Prostate gland (tissue), 2 donors: ENCODE results near the gene GPR25. TPM values are rescaled to one million over a fixed set of nuclear protein-coding genes. Genes with fewer than 3 reads are reported as not detected.

Experiments
- DNase-seq: peaks from one replicate; pipeline ENCODE4 v3.0.0-alpha.2; 2019; ENCODE audit warnings: low spot score
- H3K27ac ChIP-seq, 2 donors: fragments of 200-600 bp; sonication (generic); 2 replicates each; pipeline ENCODE4 v1.5.1; 2017 to 2019
- H3K27me3 ChIP-seq: fragments of 200-600 bp; sonication (generic); replicated peaks from 2 replicates; pipeline ENCODE4 v1.5.1; 2019; ENCODE audit not compliant: insufficient read depth
- H3K36me3 ChIP-seq, 2 donors: fragments of 200-600 bp; sonication (generic); 1 replicate in 1 of 2; 2 replicates in 1 of 2; pipeline versions ENCODE4 v1.5.1 to v1.8.1; 2017 to 2019
- H3K4me1 ChIP-seq: fragments of 200-600 bp; sonication (generic); replicated peaks from 2 replicates; pipeline ENCODE4 v1.5.1; 2019
- H3K4me3 ChIP-seq, 2 donors: fragments of 200-600 bp; sonication (generic); 2 replicates each; pipeline ENCODE4 v1.5.1; 2017 to 2019
- H3K9me3 ChIP-seq: fragments of 200-600 bp; sonication (generic); 2 replicates; pipeline ENCODE4 v1.5.1; 2017
- POLR2A ChIP-seq: fragments of 450-650 bp; IDR thresholded peaks from one replicate; pipeline ENCODE4 v1.6.1; 2016; ENCODE audit warnings: antibody characterized with exemption, mild to moderate bottlenecking
- POLR2AphosphoS5 ChIP-seq: sonication (generic); formaldehyde crosslinking; IDR thresholded peaks from one replicate; pipeline ENCODE4 v1.6.1; 2017; ENCODE audit warnings: antibody characterized with exemption
- WGBS: methylation state at CpG from one replicate; pipeline ENCODE4 v1.1.5; 2018; 5-methylcytosine and 5-hydroxymethylcytosine counted together
- intact Hi-C: fragments of 100-400 bp; cut with DNase I; formaldehyde crosslinking; loops from one replicate; pipeline ENCODE4 v1.14.2; 2022
- total RNA-seq, 2 donors: library from RNA; depleted of rRNA; stranded (reverse); fragments of >200 nt; gene quantifications; one replicate each; pipeline ENCODE4 v1.1.0, GENCODE V29; 2016
- TF ChIP-seq, protein P1 (sequence below), 4 experiments: fragments of 200-600 bp in 2 of 4; fragments of 450-650 bp in 2 of 4; sonication (generic) in 2 of 4; IDR thresholded peaks; 1 replicate in 3 of 4; 2 replicates in 1 of 4; pipeline ENCODE4 v1.5.1; 2016 to 2019; ENCODE audit warnings: antibody characterized with exemption in 4 of 4, mild to moderate bottlenecking in 2 of 4, moderate library complexity in 2 of 4

Gene GPR25
- total RNA-seq, 2 donors from 2014 or later, result 1.2 TPM; not detected in 1

DNA sequence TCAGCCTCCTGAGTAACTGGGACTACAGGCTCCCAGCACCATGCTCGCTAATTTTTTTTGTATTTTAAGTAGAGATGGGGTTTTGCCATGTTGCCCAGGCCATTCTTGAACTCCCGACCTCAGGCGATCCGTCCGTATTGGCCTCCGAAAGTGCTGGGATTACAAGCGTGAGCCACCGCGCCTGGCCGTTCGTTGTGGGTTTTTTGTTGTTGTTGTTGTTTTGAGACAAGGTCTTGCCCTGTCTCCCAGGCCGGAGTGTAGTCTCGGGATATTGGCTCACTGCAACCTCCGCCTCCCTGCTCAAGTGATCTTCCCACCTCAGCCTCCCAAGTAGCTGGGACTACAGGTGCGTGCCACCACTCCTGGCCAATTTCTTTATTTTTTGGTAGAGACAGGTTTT lies 17.2 kb downstream of the GPR25 start:
- Histone ChIP-seq H3K4me3 (no peak overlapping the region), H3K9me3 (no peaks in the 10 kb centered on the region), H3K4me1 (no peaks in the 10 kb centered on the region), H3K27me3 (no peaks in the 10 kb centered on the region), H3K27ac (no peak overlapping the region), H3K36me3 (no peaks in the 10 kb centered on the region)
- intact Hi-C loops, result no loop called here
- TF ChIP-seq, protein P1, sequence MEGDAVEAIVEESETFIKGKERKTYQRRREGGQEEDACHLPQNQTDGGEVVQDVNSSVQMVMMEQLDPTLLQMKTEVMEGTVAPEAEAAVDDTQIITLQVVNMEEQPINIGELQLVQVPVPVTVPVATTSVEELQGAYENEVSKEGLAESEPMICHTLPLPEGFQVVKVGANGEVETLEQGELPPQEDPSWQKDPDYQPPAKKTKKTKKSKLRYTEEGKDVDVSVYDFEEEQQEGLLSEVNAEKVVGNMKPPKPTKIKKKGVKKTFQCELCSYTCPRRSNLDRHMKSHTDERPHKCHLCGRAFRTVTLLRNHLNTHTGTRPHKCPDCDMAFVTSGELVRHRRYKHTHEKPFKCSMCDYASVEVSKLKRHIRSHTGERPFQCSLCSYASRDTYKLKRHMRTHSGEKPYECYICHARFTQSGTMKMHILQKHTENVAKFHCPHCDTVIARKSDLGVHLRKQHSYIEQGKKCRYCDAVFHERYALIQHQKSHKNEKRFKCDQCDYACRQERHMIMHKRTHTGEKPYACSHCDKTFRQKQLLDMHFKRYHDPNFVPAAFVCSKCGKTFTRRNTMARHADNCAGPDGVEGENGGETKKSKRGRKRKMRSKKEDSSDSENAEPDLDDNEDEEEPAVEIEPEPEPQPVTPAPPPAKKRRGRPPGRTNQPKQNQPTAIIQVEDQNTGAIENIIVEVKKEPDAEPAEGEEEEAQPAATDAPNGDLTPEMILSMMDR (IDR thresholded peaks at IDR 0.05), result no peak
- TF ChIP-seq POLR2AphosphoS5 (no peak), POLR2A (no peak)
- 96% methylated on average over 15 of the region's 15 CpGs for WGBS
- no peak for DNase-seq

DNA sequence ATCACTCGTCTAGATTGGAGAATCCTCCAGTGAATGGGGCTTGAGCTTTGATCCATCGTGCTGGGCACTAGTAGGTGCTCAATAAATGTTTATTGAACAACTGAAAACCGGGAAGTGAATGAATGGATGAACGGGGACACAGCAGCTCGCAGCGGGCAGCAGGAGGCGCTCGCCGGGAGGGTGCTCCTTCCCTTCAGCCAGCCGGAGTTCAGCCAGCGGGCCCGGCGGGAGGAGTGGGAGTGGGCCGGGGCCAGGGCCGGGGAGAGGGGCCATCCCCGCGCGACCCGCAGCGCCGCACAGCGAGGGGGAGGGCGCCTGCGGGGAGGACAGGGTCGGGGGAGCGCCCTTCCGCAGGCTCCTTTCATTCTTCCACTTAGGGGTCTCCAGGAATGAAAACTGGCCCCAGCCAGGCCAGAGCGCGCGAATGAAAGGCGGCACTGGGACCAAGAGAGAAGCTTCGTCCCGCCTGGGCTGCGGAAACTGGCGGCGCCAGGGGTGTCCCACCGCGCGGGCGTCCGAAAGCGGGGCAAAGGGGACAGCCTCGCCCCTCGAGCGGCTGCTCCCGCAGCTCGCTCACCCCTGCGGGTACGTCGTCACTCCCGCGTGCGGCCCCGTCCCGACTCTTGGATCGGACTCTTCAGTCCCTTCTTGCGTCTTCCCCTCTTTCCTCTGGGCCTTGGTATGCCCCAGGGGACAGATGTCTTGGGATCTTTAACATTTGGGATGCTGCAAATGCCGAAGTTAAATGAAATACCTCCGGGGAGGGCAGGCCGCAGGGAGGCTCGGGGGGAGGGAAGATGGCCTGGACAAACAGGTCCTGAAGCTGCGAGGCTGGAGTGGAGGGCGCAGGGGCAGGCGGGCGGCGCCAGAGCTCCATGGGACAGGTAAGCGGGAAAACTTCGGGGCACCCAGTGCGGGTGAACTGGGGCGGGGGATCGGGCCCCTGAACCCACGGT lies 18.3 kb downstream of the GPR25 start:
- Histone ChIP-seq H3K4me3 (peak overlapping the region; percentile 34 to 42), H3K27me3 (no peaks in the 10 kb centered on the region), H3K36me3 (no peaks in the 10 kb centered on the region), H3K27ac (peak overlapping the region in 1 of 2 donors; percentile 60), H3K4me1 (no peaks in the 10 kb centered on the region), H3K9me3 (no peaks in the 10 kb centered on the region)
- WGBS, result 3% methylated on average over 69 of the region's 72 CpGs
- TF ChIP-seq POLR2AphosphoS5, result no peak
- TF ChIP-seq POLR2A, result no peak
- TF ChIP-seq, protein P1 (IDR thresholded peaks at IDR 0.05), result peak in 2 of 4 experiments; percentile 19 to 47
- peak; percentile 30 for DNase-seq
- intact Hi-C loops, result no loop called here

DNA sequence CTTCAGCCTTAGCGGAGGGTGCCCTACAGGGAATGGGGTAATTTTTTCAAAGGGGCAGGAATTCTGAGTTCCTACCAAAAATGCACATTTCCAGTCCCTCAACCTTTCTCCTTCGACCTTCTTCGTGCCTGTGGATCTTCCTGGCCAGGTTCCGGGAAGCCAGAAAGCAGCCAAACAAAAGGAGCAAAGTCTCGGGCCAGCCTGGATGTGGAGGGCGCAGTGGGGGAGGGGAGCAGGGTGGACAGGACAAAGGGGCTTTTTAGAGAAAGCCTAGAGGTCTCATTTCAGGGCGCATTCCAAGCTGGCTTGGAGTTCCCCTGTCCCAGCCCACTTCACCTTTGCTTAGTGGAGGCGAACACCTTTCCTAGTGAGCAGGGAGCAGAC lies 19.0 kb downstream of the GPR25 start:
- TF ChIP-seq POLR2A, result no peak
- no peak for TF ChIP-seq POLR2AphosphoS5
- TF ChIP-seq, protein P1 (IDR thresholded peaks at IDR 0.05), result no peak
- H3K27ac ChIP-seq, result peak overlapping the region in 1 of 2 donors; percentile 6
- 33% methylated on average over 8 of the region's 8 CpGs for WGBS
- H3K9me3 ChIP-seq, result no peaks in the 10 kb centered on the region
- no peak for DNase-seq
- peak overlapping the region; percentile 34 to 42 for H3K4me3 ChIP-seq
- intact Hi-C loops, result no loop called here
- no peaks in the 10 kb centered on the region for H3K27me3 ChIP-seq
- no peaks in the 10 kb centered on the region for H3K4me1 ChIP-seq
- H3K36me3 ChIP-seq, result no peaks in the 10 kb centered on the region

DNA sequence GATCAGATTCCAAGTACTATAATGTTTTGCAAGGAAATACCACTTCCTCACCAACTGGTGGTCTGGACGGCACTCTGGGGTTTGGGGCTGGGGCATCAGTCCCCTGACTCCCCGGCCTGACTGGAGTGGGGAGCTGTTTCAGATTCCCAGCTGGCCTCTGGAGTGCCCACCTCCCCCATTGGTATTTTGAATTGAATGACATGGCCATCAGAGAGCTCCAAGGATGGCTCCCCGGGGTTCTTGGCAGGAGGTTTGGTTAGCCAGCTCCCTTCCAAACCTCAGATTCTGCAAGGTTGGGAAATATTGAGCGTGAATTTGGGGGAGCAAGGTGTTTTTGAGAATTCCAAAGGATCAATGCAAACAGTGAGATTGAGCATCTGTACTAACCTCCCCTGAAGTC lies 19.8 kb downstream of the GPR25 start:
- no peaks in the 10 kb centered on the region for H3K4me1 ChIP-seq
- TF ChIP-seq POLR2A (no peak), POLR2AphosphoS5 (no peak)
- TF ChIP-seq, protein P1 (IDR thresholded peaks at IDR 0.05), result no peak
- no peak overlapping the region for H3K4me3 ChIP-seq
- DNase-seq, result no peak
- 70% methylated on average over 4 of the region's 4 CpGs for WGBS
- H3K27me3 ChIP-seq, result no peaks in the 10 kb centered on the region
- intact Hi-C loops, result no loop called here
- H3K36me3 ChIP-seq, result no peaks in the 10 kb centered on the region
- no peak overlapping the region for H3K27ac ChIP-seq
- no peaks in the 10 kb centered on the region for H3K9me3 ChIP-seq

DNA sequence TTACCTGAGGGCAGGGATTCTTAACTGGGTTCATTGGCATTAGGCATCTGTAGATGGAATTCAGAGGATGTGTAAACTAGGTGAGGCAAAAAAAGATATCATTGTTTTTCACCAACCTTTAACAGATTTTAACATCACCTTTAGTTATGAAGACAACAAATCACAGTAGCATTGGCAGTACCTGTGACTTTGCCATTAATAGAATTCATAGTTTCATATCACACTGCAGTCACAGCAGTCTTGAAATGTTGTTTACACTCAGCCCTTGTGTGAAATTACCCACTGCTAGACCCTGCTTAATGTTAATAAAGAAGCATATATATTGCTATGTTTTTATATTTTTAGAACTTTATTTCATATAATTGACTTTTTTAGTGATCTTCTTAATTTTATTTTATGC lies 20.2 kb downstream of the GPR25 start:
- Histone ChIP-seq H3K27ac (no peak overlapping the region), H3K4me1 (no peaks in the 10 kb centered on the region), H3K27me3 (no peaks in the 10 kb centered on the region), H3K4me3 (no peak overlapping the region), H3K9me3 (no peaks in the 10 kb centered on the region), H3K36me3 (no peaks in the 10 kb centered on the region)
- TF ChIP-seq POLR2A (no peak), POLR2AphosphoS5 (no peak)
- TF ChIP-seq, protein P1 (IDR thresholded peaks at IDR 0.05), result no peak
- intact Hi-C loops, result no loop called here
- DNase-seq, result no peak
